HG02678 (cell line): ENCODE results near the gene FAM53B.

Experiments
- ATAC-seq: cut with Tn5 transposase; IDR thresholded peaks from one replicate; pipeline ENCODE4 v1.9.1; 2021; ENCODE audit warnings: mild to moderate bottlenecking, moderate library complexity; ENCODE audit not compliant: unreplicated experiment

FAM53B gene

DNA sequence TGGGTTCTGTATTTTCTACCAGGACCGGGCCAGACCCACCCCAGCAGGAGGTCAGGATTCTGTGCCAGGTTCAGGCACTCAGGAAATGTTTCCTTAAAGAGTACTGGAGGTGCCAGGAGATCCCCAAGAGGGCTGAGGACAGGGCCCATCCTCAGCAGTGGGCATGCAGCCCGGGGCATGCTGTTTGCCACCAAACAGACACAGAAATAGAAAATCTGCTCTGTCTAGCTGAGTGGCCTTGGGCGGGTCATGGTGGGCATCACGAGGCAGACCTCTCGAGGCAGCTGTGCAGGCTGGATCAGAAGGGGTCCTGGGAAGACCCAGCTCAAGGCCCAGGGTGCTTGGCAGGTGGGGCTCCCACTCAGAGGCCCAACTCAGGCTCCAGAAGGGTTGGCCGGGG, 105.0 kb downstream of the FAM53B start:
- ATAC-seq: no peak

DNA sequence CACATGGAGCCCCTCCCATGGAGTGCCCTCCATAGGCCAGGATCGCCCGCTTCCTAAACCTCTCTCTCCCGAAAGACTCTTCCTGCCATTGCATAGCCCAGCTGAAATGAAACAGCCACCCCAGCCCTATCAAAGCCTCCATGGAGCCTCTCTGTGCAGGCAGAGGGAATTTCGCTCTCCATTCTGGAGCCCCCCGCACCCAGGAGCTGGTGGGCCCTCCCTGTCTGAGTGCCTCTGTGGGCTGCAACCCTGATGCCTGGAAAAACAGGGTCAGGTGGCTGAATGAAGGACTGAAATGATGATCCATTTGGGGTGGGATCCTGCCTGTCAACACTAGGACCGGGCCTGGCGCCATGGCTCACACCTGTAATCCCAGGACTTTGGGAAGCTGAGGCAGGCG, 106.4 kb downstream of the FAM53B start:
- ATAC-seq: no peak

DNA sequence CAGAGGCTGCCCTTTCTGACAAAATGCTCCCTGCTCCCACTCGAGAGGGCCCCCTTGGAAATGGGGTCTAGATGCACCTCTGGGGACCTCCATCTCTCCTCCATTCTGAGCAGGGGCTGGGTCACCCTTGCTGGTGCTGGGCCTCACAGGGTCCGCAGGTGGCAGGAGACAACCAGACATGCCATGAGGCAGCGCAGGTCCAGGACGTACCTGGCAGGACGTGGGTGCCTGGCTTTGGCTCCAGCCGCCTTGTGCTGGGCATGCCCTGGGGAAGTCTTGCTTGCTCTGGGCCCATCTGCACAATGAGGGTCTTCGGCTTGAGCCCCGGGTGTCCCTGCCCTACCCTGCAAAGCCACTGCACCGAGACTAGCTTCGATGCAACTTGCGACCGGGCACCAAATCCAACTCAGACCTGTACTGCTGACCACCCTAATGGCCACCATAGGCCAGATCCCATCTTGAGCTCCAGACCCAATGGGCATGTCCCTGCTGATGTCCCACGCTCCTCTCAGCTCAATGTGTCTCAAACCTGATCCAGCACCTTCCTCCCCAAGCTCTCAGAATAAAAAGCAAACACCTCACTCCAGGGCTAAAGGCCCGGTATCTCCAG, 107.0 kb downstream of the FAM53B start:
- ATAC-seq: no peak

DNA sequence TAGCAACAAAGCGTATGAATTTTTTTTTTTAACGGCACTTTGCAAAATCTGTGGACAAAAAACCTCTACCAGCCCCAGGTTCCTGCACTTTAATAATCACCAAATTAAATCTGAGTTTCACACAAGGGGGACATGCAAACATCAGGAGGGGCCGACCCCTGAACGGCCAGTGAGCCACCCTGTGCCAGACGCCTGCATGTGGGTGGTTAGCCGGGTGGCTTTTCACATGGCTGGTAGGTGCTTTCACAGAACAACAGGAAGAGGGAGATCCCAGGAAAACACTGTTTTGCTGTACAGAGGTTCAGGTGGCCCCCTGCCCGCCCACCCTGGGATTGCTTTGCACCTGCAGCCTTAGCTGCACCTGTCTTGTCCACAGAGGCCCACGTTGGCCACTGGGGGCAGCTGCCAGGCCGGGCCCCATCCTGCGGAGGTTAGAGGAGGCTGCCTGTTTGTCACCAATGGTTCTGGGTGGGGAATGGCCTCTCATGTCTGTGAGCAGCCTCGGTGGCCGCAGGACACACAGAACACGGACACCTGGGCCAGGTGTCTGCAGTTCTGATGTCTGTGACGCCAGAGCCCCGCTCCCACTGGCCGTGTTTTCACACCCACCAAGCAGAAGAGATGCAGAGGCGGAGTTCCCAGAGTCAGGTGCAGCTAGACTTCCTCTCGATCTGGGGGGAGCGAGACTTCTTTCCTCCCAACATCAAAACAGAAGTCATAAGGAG, 107.7 kb downstream of the FAM53B start:
- no peak for ATAC-seq

GRCh38 chr10:124632566-124632965, 111.6 kb downstream of the FAM53B start:
- ATAC-seq: no peak

- no peak for ATAC-seq
Measured at GRCh38 chr10:124632064-124632531, 112.1 kb downstream of the FAM53B start.

GRCh38 chr10:124630551-124630950, 113.6 kb downstream of the FAM53B start:
- no peak for ATAC-seq

DNA sequence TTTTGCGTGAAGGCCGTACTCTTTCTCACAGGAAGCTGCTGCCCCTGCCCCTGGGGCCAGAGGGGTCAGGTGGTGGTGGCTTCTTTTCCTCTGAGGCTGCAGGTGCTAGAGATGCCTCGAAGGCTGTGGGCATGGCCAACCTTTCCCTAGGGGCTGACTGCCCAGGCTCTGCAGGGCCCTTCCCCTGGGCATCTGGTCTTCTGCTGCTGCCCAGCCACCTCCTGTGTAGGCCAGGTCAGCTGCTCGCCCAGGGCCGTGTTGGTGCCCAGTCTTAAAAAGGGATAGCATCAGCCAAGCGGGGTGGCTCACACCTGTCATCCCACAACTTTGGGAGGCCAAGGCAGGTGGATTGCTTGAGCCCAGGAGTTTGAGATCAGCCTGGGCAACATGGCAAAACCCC, 114.3 kb downstream of the FAM53B start:
- ATAC-seq: no peak

DNA sequence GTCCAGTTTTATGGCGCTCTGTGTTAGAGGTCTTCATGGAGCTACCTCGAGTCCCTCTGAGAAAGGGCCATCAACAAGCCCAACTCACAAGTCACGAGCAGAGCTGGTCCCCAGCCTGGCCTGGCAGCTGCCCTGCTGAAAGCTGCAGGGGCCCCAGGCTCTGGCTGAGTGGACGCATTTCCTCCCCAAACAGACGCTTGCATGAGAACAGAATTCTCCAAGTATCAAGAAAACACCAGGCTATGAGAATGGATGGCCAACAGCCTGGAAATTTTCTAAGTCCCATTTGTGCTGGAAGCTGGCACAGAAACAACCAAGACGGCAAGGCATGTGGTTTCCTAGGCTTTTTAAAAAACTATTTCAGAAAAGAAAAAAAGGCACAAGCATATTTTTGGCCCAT, 114.8 kb downstream of the FAM53B start:
- ATAC-seq: no peak

DNA sequence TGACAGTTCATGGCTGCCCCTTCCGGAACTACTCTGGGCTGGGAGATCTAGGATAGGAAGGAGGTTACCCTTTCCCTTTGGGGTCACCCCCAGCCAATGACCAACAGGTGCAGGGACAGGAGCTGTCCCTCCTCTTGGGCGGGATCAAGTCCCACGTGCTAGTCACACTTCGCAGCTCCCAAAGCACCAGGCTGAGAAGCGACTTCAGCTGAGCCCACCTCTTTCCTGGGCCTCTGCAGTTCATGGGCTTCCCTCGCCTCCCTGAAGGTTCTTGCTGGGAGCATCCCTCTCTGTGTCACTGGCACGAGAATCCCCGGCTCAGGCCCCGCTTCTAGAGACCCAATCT, 115.5 kb downstream of the FAM53B start:
- no peak for ATAC-seq

- no peak for ATAC-seq
Measured at GRCh38 chr10:124627866-124628675, 116.1 kb downstream of the FAM53B start.

DNA sequence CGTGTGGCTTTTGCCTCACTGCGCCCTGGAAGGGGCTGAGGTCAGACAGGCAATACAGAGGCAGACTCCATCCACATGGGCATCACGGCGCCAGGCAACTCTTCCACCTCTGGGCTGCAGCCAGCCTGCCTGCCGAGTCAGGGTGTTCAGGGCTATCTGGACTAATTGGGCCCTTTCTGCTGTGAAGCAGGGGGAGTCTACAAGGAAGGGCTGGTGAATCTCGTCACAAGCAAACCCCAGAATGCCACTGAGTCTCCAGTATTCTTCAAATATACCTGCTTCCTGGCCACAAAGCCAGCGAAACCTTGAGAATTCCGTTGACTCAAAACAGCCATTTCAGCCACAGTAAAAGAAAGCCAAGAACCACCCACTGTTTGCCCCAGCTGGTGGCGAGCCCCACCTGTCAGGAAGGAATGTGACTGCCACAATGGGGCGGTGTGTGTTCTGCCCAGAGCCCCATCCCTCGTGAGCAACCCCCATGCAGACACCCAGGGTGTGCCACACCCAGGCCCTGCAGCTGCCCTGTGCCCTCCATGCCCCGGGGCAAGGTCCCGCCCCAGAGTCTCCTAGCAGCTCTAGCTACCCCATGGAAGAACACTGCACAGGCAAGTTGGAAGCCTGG, 117.3 kb downstream of the FAM53B start:
- peak; percentile 76 for ATAC-seq

- ATAC-seq: no peak
Measured at GRCh38 chr10:124625831-124626238, 118.3 kb downstream of the FAM53B start.

DNA sequence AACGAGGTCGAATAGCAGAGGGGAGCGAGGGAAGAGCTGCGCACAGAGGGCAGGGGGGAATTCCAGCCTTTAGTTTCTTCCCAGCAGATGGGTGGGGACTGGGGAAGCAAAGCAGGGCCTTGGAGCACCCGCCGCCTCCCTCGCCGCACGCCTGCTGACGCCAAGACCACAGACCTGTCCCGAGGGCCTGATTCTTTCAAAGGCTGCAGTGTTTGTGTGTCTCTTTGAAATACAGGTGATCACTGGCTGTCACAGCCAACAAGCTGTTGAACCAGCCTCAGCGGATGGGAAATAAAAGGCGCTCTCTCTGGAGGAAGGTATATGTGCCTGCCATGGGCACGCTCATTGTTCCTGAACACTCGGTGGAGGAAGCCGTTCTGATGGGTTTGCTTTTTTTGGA, 119.3 kb downstream of the FAM53B start:
- no peak for ATAC-seq

- ATAC-seq: no peak
Measured at GRCh38 chr10:124624466-124624865, 119.7 kb downstream of the FAM53B start.

DNA sequence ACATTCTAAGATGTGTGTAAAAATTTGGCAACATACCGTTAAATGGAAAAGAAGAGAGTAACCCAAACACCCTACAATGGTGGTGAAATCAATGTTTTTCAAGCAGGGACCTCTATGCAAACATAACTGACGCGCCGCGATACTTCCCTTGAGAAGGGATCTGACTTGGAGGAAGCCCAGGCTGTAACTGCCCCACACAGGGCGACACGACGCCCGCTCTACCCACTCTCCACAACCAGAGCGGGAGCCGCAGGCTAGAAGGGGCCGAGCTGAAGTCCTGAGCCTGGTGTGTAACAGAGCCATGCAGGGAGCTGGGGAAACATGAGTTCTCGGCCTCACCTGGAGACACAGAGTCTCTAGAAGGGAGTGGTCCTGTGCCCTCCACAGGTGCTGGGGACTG, 120.2 kb downstream of the FAM53B start:
- ATAC-seq: no peak

DNA sequence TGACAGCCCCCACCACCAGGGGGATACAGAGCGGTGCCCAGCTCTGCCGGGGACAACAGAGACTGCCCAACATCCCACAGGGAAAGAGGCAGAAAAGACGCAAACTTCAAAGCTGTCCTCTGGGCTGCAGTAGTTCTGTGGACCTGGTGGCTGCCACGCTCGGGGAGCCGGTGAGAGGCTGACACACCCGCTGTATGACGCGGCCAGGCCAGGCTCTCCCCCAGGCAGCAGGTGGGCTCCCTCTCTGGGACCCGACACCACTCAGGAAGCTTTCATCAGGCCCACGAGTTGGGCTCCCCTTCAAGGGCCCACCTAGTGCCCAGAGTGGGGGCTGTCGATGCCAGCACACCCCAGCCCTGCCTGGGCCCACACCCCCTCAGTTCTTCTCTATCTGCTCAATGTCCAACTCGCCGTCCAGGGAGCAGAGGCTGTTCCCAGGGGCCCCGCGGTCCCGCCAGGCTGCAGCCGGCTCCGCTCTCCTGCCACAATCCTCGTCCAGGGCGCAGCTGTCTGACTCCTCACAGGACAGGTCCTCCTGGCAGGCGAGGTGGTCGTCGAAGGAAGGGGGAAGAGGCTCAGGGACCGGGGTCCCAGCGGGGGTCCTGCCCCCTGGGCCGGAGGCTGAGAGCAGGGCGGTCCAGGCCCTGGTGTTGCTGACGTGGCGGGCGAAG, 121.2 kb downstream of the FAM53B start:
- no peak for ATAC-seq

- no peak for ATAC-seq
Measured at GRCh38 chr10:124622158-124622557, 122.0 kb downstream of the FAM53B start.

GRCh38 chr10:124621637-124622036, 122.5 kb downstream of the FAM53B start:
- ATAC-seq: no peak

- peak; percentile 64 for ATAC-seq
Measured at GRCh38 chr10:124619802-124620490, 124.2 kb downstream of the FAM53B start.
